Activated naive CD4-positive, alpha-beta T cell treated with anti-CD3 and anti-CD28 coated beads, Interleukin-2, amount 10 ng/mL, durations not matched to agents 7 days and 5 days (primary cell): Measurements from ENCODE around the gene IPPK.
"Not testable (repeated sequence)": the region's sequence is repeated elsewhere in the genome, so short reads cannot be mapped to it uniquely, and the experiment has no call there.

Experiments used
- CTCF ChIA-PET: fragments of 350-600 bp; sonication (Branson Sonifier 250); formaldehyde crosslinking; loops from one replicate; lab custom pipeline; 2021; ENCODE audit warnings: antibody characterized with exemption; lab: Charles Lee
- DNase-seq: peaks from one replicate; pipeline ENCODE4 v3.0.0-alpha.2; 2020
- H3K27ac Mint-ChIP-seq: one replicate; pipeline ENCODE4 v1.8.0; 2021; ENCODE audit warnings: mild to moderate bottlenecking, moderate library complexity, mixed read lengths
- H3K27me3 Mint-ChIP-seq: one replicate; pipeline ENCODE4 v1.8.0; 2021; ENCODE audit warnings: mild to moderate bottlenecking, mixed read lengths
- H3K36me3 Mint-ChIP-seq: one replicate; pipeline ENCODE4 v1.8.0; 2021; ENCODE audit warnings: mixed read lengths
- H3K4me1 Mint-ChIP-seq: one replicate; pipeline ENCODE4 v1.8.0; 2021; ENCODE audit warnings: mixed read lengths
- H3K4me3 Mint-ChIP-seq: one replicate; pipeline ENCODE4 v1.8.0; 2021; ENCODE audit warnings: mild to moderate bottlenecking, moderate library complexity, mixed read lengths
- H3K9me3 Mint-ChIP-seq: one replicate; pipeline ENCODE4 v1.8.0; 2021; ENCODE audit warnings: mixed read lengths

IPPK gene

DNA sequence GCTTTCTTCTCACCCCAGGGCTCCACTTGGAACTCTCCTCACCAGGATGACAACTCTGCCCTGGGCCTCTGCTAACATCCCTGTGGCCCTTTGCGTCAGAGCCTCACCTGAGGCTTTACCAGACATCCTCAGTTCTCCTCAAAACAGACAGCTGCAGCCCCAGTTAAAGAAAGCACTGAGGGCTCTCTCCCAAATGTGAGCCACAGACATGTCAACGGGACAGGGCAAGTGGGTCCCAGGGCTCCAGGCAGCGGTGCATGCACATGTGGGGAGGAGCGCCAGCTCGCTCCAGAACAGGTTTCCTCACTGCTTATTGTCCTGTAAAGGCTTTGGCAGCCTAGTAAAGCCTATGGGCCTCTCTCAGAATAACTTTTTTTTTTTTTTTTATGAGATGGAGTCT is 37.3 kb downstream of the IPPK start:
- H3K36me3 Mint-ChIP-seq: peaks cover 38% of the 10 kb centered on the region
- H3K27ac Mint-ChIP-seq: no peak overlapping the region
- no peaks in the 10 kb centered on the region for H3K9me3 Mint-ChIP-seq
- no peak overlapping the region for H3K4me3 Mint-ChIP-seq
- no peaks in the 10 kb centered on the region for H3K4me1 Mint-ChIP-seq
- DNase-seq: no peak
- no peaks in the 10 kb centered on the region for H3K27me3 Mint-ChIP-seq
- CTCF ChIA-PET: interaction anchor here (7.7 kb wide), 1 partner anchor 494 kb away, joined by 69 read pairs; no protein-coding TSS in a partner anchor

DNA sequence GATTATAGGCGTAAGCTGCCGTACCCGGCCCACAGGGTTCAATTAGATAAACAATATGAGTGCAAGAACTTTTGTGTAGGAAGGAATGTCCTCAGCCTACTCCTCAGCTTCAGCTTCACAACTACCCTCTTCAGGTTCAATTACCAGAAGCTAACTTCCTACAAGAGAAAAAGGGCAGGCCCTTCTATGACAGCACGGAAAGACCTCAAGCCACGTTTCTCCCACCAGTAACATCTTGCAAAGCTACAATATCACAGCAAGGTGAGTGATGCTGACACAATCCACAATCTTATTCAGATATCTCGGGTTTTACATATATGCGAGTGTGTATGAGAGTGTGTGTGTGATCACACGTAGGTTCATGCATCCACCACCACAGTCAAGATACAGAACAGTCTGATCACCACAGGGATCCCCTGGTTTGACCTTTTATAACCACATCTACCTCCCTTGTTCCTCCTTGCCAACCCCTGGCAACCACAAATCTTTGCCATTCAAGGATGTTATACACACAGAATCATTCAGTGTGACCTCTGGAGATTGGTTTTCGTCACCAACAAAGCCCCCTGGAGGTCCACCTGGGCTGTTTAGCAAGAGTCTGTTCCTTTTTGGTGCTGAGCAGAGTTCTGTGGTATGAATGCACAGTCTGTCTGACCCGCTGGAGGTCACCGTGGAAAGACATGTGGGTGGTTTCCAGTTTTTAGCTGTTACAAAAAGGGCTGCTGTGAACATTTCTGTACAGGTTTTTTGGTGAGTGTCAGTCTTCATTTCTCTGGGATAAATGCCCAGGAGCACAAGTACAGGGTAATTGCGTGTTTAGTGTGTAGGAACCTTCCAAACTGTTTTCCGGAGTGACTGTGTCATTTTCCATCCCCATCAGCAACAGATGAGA is 38.2 kb downstream of the IPPK start:
- peaks cover 37% of the 10 kb centered on the region for H3K36me3 Mint-ChIP-seq
- DNase-seq: no peak
- CTCF ChIA-PET: interaction anchor here (7.7 kb wide), 1 partner anchor 493 kb away, joined by 69 read pairs; no protein-coding TSS in a partner anchor

DNA sequence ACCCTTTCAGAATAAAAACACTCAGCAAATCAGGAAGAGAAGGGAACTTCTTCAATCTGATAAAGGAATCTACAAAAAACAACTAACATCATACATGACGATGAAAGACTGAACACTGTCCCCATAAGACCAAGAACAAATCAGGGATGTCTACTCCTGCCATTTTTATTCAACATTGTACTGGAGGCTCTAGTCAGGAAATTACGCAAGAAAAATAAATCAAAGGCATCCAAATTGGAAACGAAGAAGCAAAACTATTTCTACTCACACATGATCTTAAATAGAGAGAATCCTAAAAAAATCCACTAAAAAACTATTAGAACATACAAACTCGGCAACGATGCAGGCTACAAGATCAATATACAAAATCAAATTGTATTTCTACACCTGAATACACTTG is 42.3 kb downstream of the IPPK start:
- H3K4me1 Mint-ChIP-seq: no peaks in the 10 kb centered on the region
- H3K27ac Mint-ChIP-seq: no peak overlapping the region
- no peak overlapping the region for H3K4me3 Mint-ChIP-seq
- H3K27me3 Mint-ChIP-seq: no peaks in the 10 kb centered on the region
- H3K36me3 Mint-ChIP-seq: peaks cover 31% of the 10 kb centered on the region
- CTCF ChIA-PET: no interaction called here
- no peaks in the 10 kb centered on the region for H3K9me3 Mint-ChIP-seq
- no peak for DNase-seq

More for the DNA sequence above, 38.2 kb downstream of the IPPK start:
- Mint-ChIP-seq H3K4me1 (no peaks in the 10 kb centered on the region), H3K27ac (no peak overlapping the region), H3K9me3 (no peaks in the 10 kb centered on the region), H3K4me3 (no peak overlapping the region), H3K27me3 (no peaks in the 10 kb centered on the region)

DNA sequence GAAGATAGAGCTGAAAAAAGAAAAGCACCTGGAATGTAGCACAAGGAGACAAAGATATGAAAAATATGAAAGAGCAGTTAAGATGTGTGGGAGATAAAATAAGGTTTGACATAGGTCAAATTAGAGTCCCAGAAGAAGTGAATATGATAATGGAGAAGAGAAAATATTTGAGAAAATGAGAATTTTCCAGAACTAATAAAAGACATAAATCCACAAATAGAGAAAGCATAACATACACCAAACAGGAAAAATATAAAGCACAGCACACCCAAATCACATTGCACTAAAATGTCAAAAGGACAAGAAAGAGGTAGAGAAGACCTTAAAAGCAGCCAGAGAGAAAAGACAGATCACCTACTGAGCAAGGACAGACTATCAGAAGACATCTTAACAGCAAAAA is 43.4 kb downstream of the IPPK start:
- Mint-ChIP-seq H3K36me3 (peaks cover 22% of the 10 kb centered on the region), H3K27ac (no peak overlapping the region), H3K4me3 (no peak overlapping the region)

DNA sequence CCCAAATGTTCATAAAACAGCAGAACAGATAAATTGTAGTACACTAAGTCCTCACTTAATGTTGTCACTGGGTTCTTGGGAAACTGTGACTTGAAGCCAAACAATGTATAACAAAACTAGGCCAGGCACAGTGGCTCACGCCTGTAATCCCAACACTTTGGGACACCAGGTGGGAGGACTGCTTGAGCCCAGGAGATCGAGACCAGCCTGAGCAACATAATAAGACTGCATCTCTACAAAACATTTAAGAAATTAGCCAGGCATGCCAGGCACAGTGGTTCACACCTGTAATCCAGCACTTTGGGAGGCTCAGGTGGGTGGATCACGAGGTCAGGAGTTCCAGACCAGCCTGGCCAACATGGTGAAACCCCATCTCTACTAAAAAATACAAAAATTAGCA is 46.0 kb downstream of the IPPK start:
- H3K4me1 Mint-ChIP-seq, H3K27me3 Mint-ChIP-seq, H3K9me3 Mint-ChIP-seq, H3K4me3 Mint-ChIP-seq, H3K27ac Mint-ChIP-seq, DNase-seq, CTCF ChIA-PET: not testable (repeated sequence)
- H3K36me3 Mint-ChIP-seq: peaks cover 21% of the 10 kb centered on the region

More for the DNA sequence above, 43.4 kb downstream of the IPPK start:
- DNase-seq: no peak
- H3K27me3 Mint-ChIP-seq: no peaks in the 10 kb centered on the region
- CTCF ChIA-PET: no interaction called here
- H3K9me3 Mint-ChIP-seq: no peaks in the 10 kb centered on the region
- no peaks in the 10 kb centered on the region for H3K4me1 Mint-ChIP-seq

DNA sequence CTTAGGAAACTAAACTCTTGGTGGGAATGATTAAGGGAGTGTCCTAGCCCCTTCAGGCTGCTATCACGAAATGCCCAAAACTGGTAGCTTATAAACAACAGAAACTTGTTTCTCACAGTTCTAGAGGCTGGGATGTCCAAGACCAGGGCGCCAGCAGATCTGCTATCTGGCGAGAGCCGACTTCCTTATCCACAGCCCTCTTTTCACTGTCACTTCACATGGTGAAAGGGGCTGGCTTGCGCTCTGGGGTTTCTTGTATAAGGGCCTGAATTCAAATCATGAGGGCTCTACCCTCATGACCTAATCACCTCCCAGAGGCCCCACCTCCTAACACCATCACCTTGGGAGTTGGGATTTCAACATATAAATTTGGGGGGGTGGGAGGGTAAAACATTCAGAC is 49.1 kb downstream of the IPPK start:
- Mint-ChIP-seq H3K27ac (no peak overlapping the region), H3K4me1 (no peaks in the 10 kb centered on the region), H3K4me3 (no peak overlapping the region), H3K9me3 (no peaks in the 10 kb centered on the region), H3K27me3 (no peaks in the 10 kb centered on the region), H3K36me3 (peaks cover 14% of the 10 kb centered on the region)
- DNase-seq: no peak
- CTCF ChIA-PET: interaction anchor here (0.6 kb wide), 1 partner anchor 1509 kb away, joined by 3 read pairs; no protein-coding TSS in a partner anchor

DNA sequence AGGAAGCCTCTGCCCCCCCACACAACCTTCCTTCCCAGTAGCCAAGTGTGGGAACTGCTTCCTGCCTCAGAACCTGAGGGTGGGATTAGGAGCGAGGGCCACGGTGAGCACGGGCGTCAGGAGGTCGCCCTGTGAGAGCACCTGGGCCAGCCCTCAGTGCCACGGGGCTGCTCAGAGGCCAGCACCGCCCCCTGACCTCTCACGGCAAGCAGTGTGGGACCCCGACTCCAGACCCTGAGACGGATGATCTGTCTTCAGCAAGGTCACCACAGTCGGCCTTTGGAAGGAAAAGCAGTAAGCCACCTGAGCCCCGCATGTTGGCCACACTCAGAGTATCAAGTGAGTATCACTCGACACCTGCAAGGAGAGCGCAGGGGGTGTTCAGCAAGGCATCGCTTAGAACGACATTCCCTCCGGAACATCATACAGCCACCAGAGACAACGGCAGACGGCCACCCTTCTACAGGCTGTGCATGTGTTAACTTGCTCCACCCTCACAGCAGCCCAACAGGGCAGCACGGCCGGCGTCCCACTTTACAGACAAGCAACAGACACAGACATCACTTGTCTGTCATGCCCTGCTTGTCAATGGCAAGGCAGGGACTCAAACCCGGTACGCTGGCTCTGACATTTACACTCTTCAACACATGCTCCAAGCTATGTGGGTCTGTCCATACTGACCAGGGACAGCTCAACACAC is 50.2 kb downstream of the IPPK start:
- Mint-ChIP-seq H3K4me3 (no peak overlapping the region), H3K9me3 (no peaks in the 10 kb centered on the region), H3K27ac (no peak overlapping the region), H3K36me3 (peaks cover 20% of the 10 kb centered on the region), H3K27me3 (no peaks in the 10 kb centered on the region), H3K4me1 (no peaks in the 10 kb centered on the region)
- DNase-seq: no peak
- CTCF ChIA-PET: no interaction called here

DNA sequence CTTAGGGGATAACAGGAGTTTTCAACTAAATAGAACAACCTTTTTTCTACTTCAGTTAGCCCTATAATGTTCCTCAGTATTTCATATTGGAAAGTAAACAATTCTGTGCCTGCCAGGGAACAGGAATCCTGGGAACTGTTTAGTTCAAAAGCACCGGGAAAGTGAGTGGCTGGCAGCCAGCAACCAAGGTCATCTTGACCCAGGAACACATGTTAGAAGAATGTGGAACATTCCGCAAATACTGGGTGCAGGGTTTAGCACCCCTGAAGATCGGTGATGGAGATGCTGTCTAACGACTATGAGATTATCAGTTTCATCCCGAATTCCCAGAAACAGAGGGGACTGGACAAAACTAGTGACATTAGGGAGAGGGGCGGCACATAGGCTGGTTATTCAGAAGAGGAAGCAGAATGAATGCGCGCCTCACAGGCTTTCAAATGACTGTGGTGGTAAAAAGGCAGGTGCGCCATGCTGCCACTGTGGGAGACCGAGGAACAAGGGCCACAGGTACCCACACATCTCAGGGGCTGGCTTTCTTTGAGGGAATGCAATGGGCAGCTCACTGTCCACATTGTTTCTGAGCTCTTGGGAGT is 51.2 kb downstream of the IPPK start:
- Mint-ChIP-seq H3K4me3 (no peak overlapping the region), H3K4me1 (no peaks in the 10 kb centered on the region), H3K27ac (no peak overlapping the region), H3K9me3 (no peaks in the 10 kb centered on the region), H3K36me3 (peaks cover 24% of the 10 kb centered on the region), H3K27me3 (no peaks in the 10 kb centered on the region)
- CTCF ChIA-PET: no interaction called here
- no peak for DNase-seq

DNA sequence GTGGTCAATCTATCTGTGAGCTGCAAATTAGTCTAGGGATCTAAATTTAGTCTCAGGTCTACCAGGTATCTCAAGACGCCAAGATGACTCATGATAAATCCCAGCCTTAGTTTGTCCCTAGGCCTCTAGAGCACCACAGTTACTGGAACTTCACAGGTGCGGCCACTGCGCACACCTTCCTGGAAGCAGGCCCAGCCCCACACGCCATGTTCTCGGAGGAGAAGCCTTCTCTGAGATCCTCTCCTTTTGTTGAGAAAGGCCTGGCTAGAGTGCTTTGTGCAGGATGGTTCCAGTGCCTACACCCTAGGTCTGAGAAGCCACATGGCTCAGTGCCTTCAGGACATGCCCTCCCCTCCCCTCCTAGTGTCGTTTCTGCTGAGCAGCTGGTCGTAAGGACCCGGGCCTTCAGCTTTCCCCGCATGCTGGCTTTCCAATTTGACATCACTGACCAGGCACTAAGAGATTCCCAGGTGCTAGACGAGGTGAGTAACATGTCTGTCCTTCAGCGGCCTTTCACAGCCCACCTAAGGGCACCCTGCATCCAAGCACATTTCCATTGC is 51.9 kb downstream of the IPPK start:
- DNase-seq: no peak
- Mint-ChIP-seq H3K4me1 (no peaks in the 10 kb centered on the region), H3K27me3 (no peaks in the 10 kb centered on the region), H3K9me3 (no peaks in the 10 kb centered on the region), H3K27ac (no peak overlapping the region), H3K4me3 (no peak overlapping the region), H3K36me3 (peaks cover 27% of the 10 kb centered on the region)
- CTCF ChIA-PET: no interaction called here

DNA sequence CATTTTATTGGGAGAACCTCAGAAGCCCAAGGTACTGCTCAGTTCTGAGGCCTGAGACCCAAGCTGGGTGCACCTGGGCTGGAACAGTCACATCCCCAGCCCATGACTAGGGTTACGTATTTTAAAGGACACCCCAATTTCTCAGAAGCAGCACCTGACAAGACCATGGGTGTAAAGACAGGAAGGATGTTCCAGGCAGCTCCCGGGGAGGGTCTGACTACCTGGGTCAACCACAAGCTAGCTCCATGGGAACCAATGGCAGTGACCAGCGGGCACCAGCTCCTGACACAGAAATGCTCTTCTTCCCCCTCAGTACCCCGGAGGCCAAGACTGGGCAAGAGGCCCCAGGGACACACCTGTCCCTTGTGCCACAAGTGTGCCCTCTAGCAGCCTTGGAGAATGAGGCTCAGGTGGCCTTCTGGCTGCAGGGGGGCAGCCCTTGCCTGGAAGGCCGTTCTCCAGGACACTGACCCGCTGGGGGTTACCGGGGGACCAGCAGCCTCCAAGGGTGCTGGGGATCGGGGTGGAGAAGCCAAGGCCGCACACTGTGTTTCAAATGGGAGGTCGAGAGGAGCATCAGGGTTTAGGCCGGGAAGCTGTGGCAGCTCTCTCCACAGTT is 52.6 kb downstream of the IPPK start:
- DNase-seq: no peak
- CTCF ChIA-PET: no interaction called here
- Mint-ChIP-seq H3K27me3 (no peaks in the 10 kb centered on the region), H3K27ac (no peak overlapping the region), H3K36me3 (peaks cover 28% of the 10 kb centered on the region), H3K4me1 (no peaks in the 10 kb centered on the region), H3K4me3 (no peak overlapping the region), H3K9me3 (no peaks in the 10 kb centered on the region)

DNA sequence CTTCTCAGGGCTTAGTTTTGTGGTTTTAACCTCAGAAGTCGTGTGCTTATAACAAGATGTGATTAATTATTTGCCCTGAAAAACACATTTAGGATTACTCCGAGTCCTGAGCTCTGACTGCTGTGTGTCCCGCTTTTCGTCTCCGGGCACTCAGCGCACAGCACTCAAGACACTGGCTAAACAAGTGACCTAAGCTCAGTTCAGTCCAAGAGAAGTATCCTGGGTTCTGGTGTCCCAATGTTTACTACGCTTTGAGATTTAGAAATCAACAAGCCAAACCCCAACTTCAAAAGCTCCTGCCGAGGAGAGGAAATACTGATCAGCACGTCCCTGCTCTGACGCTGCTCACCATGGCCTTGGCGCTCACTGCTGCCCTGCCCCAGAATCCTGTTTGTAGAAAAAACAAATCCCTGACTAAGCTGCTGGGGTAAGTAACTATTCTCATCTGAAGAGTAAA is 53.2 kb downstream of the IPPK start:
- H3K36me3 Mint-ChIP-seq: peaks cover 31% of the 10 kb centered on the region
- H3K27ac Mint-ChIP-seq: no peak overlapping the region
- CTCF ChIA-PET: no interaction called here
- no peak overlapping the region for H3K4me3 Mint-ChIP-seq
- no peaks in the 10 kb centered on the region for H3K9me3 Mint-ChIP-seq
- no peaks in the 10 kb centered on the region for H3K4me1 Mint-ChIP-seq
- no peaks in the 10 kb centered on the region for H3K27me3 Mint-ChIP-seq
- DNase-seq: no peak

DNA sequence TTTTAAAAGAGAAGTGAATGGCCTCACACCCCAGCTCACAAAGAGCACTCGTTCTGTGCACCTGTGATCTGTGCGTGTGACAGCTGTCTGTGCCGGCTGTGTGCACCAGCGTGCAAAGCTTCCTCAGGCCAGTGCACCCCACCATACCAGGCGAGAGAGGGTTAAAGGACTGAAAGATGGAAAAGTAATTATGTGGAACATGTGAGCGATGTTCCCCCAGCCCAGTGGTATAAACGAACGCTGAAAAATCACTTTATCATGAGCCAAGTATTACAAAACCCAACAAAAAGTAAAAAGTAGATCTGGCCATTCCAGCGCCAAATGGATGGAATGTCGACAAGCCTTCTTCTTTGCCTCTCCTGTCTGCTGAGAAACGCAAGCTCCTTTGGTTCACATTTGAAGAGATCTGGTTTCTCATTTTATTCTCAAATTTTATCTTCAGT is 53.7 kb downstream of the IPPK start:
- peaks cover 34% of the 10 kb centered on the region for H3K36me3 Mint-ChIP-seq
- CTCF ChIA-PET: no interaction called here
- H3K9me3 Mint-ChIP-seq: no peaks in the 10 kb centered on the region
- no peak for DNase-seq
- no peaks in the 10 kb centered on the region for H3K4me1 Mint-ChIP-seq
- no peak overlapping the region for H3K27ac Mint-ChIP-seq
- H3K4me3 Mint-ChIP-seq: no peak overlapping the region
- no peaks in the 10 kb centered on the region for H3K27me3 Mint-ChIP-seq

DNA sequence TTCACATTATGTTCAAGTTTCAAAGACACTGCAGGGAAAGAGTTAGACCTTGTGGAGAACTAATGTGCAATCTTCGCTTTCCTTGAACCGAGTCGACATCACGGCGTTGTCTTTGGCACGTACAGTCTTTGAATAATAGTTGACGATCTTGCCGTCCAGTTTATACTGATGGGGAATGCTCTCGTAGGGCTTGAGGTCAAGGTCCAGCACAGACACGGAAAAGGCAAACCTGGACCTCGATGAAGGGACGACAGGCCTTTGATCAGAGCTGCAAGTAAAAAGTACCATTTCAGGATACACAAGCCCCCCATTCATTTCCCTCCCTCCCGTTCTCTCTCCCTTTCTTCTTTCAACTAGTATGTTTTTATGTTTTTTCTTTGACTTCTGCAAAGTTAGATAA is 54.1 kb downstream of the IPPK start:
- CTCF ChIA-PET: no interaction called here
- no peak for DNase-seq
- H3K4me1 Mint-ChIP-seq: no peaks in the 10 kb centered on the region
- H3K36me3 Mint-ChIP-seq: peaks cover 34% of the 10 kb centered on the region
- H3K4me3 Mint-ChIP-seq: no peak overlapping the region
- no peaks in the 10 kb centered on the region for H3K9me3 Mint-ChIP-seq
- no peak overlapping the region for H3K27ac Mint-ChIP-seq
- no peaks in the 10 kb centered on the region for H3K27me3 Mint-ChIP-seq
